BLaER1 treated with 17β-estradiol and CSF1 and Interleukin-3, amounts not matched to agents 10 nM and 100 nM (cell line): Measurements from ENCODE around the gene HVCN1.

ENCODE experiments used
- H3K27ac ChIP-seq, 11 experiments: shearing (Covaris generic); formaldehyde crosslinking; 2 replicates each; pipeline ENCODE4 v1.8.1; 2022
- H3K27me3 ChIP-seq, 11 experiments: shearing (Covaris generic); formaldehyde crosslinking; 2 replicates each; pipeline ENCODE4 v1.8.1; 2022
- H3K36me3 ChIP-seq, 11 experiments: shearing (Covaris generic); formaldehyde crosslinking; 2 replicates each; pipeline ENCODE4 v1.8.1; 2022
- H3K4me1 ChIP-seq, 10 experiments: shearing (Covaris generic); formaldehyde crosslinking; 2 replicates each; pipeline ENCODE4 v1.8.1; 2022
- H3K4me2 ChIP-seq, 11 experiments: shearing (Covaris generic); formaldehyde crosslinking; 2 replicates each; pipeline ENCODE4 v1.8.1; 2022
- H3K4me3 ChIP-seq, 10 experiments: shearing (Covaris generic); formaldehyde crosslinking; 2 replicates each; pipeline ENCODE4 v1.8.1; 2022
- H3K9ac ChIP-seq, 11 experiments: shearing (Covaris generic); formaldehyde crosslinking; 2 replicates each; pipeline ENCODE4 v1.8.1; 2022
- H3K9me3 ChIP-seq, 11 experiments: shearing (Covaris generic); formaldehyde crosslinking; replicated peaks in 1 of 11; 2 replicates each; pipeline ENCODE4 v1.8.1; 2022
- H4K20me1 ChIP-seq, 11 experiments: shearing (Covaris generic); formaldehyde crosslinking; 2 replicates each; pipeline ENCODE4 v1.8.1; 2022
- Cebpa-rat ChIP-seq, 11 experiments: shearing (Covaris generic); IDR thresholded peaks; 2 replicates each; pipeline ENCODE4 v1.8.1; 2022

HVCN1 gene

GRCh38 chr12:110635055-110635454 is 53.9 kb downstream of the HVCN1 start:
- peak overlapping the region; percentile 48 to 83 (median 77) for H3K4me2 ChIP-seq

GRCh38 chr12:110627500-110628195 is 61.3 kb downstream of the HVCN1 start:
- Histone ChIP-seq H3K9me3 (no peaks in the 10 kb centered on the region), H3K9ac (peak overlapping the region in 9 of 11 experiments; percentile 9 to 56 (median 35); a peak in 11 of 22 replicates), H3K4me3 (no peak overlapping the region), H3K27me3 (no peaks in the 10 kb centered on the region), H3K4me1 (peaks cover 10 to 27% (median 20%) of the 10 kb centered on the region in 10 experiments), H3K27ac (peak overlapping the region in 10 of 11 experiments; percentile 2 to 52 (median 29); a peak in 14 of 22 replicates), H3K36me3 (0 out of 22 replicates have a peak, but pooled peaks cover 0 to 5% (median 0%) of the 10 kb centered on the region in 11 experiments), H4K20me1 (no peaks in the 10 kb centered on the region), H3K4me2 (peak overlapping the region; percentile 19 to 61 (median 44); a peak in 20 of 22 replicates)
- TF ChIP-seq Cebpa-rat (IDR thresholded peaks at IDR 0.05): no peak

More at GRCh38 chr12:110635055-110635454, 53.9 kb downstream of the HVCN1 start:
- Histone ChIP-seq H3K4me1 (peaks cover 51 to 64% (median 57%) of the 10 kb centered on the region in 10 experiments), H3K36me3 (no peaks in the 10 kb centered on the region), H3K4me3 (no peak overlapping the region), H3K27ac (peak overlapping the region in 1 of 11 experiments; percentile 32; a peak in 1 of 22 replicates), H3K9ac (no peak overlapping the region), H3K27me3 (no peaks in the 10 kb centered on the region), H4K20me1 (no peaks in the 10 kb centered on the region), H3K9me3 (no peaks in the 10 kb centered on the region)
- no peak for TF ChIP-seq Cebpa-rat (IDR thresholded peaks at IDR 0.05)

- Histone ChIP-seq H3K9ac (no peak overlapping the region), H3K4me1 (peaks cover 10 to 31% (median 22%) of the 10 kb centered on the region in 10 experiments), H3K36me3 (no peaks in the 10 kb centered on the region; a peak in 1 of 22 replicates), H3K27ac (no peak overlapping the region), H4K20me1 (no peaks in the 10 kb centered on the region), H3K4me3 (no peak overlapping the region), H3K27me3 (no peaks in the 10 kb centered on the region), H3K4me2 (no peak overlapping the region), H3K9me3 (no peaks in the 10 kb centered on the region)
- TF ChIP-seq Cebpa-rat (IDR thresholded peaks at IDR 0.05): no peak
Measured at GRCh38 chr12:110622582-110622981, 66.3 kb downstream of the HVCN1 start.

- peak overlapping the region in 8 of 11 experiments; percentile 0 to 53 (median 30); a peak in 9 of 22 replicates for H3K4me2 ChIP-seq
- no peak for TF ChIP-seq Cebpa-rat (IDR thresholded peaks at IDR 0.05)
- H3K27ac ChIP-seq: no peak overlapping the region
- H3K27me3 ChIP-seq: no peaks in the 10 kb centered on the region
- H3K4me3 ChIP-seq: no peak overlapping the region
- H3K9me3 ChIP-seq: no peaks in the 10 kb centered on the region
- H4K20me1 ChIP-seq: no peaks in the 10 kb centered on the region
- H3K9ac ChIP-seq: peak overlapping the region in 4 of 11 experiments; percentile 1 to 34 (median 4); a peak in 2 of 22 replicates
- no peaks in the 10 kb centered on the region; a peak in 1 of 22 replicates for H3K36me3 ChIP-seq
- H3K4me1 ChIP-seq: peaks cover 15 to 32% (median 23%) of the 10 kb centered on the region in 10 experiments
Measured at GRCh38 chr12:110619534-110619953, 69.4 kb downstream of the HVCN1 start.

GRCh38 chr12:110616471-110617115 is 72.3 kb downstream of the HVCN1 start:
- H3K27ac ChIP-seq: no peak overlapping the region
- no peaks in the 10 kb centered on the region for H3K36me3 ChIP-seq
- no peaks in the 10 kb centered on the region for H3K27me3 ChIP-seq
- H3K9me3 ChIP-seq: no peaks in the 10 kb centered on the region
- no peak overlapping the region for H3K9ac ChIP-seq
- peaks cover 25 to 45% (median 37%) of the 10 kb centered on the region in 10 experiments for H3K4me1 ChIP-seq
- no peak overlapping the region for H3K4me2 ChIP-seq
- H3K4me3 ChIP-seq: no peak overlapping the region
- TF ChIP-seq Cebpa-rat (IDR thresholded peaks at IDR 0.05): no peak
- H4K20me1 ChIP-seq: no peaks in the 10 kb centered on the region

GRCh38 chr12:110615171-110615570 is 73.7 kb downstream of the HVCN1 start:
- H3K9ac ChIP-seq: peak overlapping the region in 5 of 11 experiments; percentile 21 to 85 (median 35); a peak in 5 of 22 replicates
- peaks cover 25 to 46% (median 36%) of the 10 kb centered on the region in 10 experiments for H3K4me1 ChIP-seq
- no peak overlapping the region for H3K4me3 ChIP-seq
- H4K20me1 ChIP-seq: no peaks in the 10 kb centered on the region
- no peak for TF ChIP-seq Cebpa-rat (IDR thresholded peaks at IDR 0.05)
- no peaks in the 10 kb centered on the region for H3K27me3 ChIP-seq
- no peaks in the 10 kb centered on the region for H3K36me3 ChIP-seq
- no peak overlapping the region for H3K27ac ChIP-seq
- H3K4me2 ChIP-seq: peak overlapping the region; percentile 86 to 98 (median 94); a peak in 21 of 22 replicates
- no peaks in the 10 kb centered on the region for H3K9me3 ChIP-seq

- Histone ChIP-seq H3K9me3 (no peaks in the 10 kb centered on the region), H3K27me3 (no peaks in the 10 kb centered on the region), H3K27ac (peak within 1 kb of the TSS; percentile 68 to 87 (median 72)), H3K4me3 (peak within 1 kb of the TSS; percentile 61 to 84 (median 66)), H4K20me1 (no peaks in the 10 kb centered on the region), H3K4me1 (peaks cover 23 to 42% (median 29%) of the 10 kb centered on the region in 10 experiments), H3K9ac (peak within 1 kb of the TSS; percentile 70 to 85 (median 81)), H3K36me3 (no peaks in the 10 kb centered on the region), H3K4me2 (peak within 1 kb of the TSS; percentile 86 to 98 (median 94))
- TF ChIP-seq Cebpa-rat (IDR thresholded peaks at IDR 0.05): no peak
Measured at GRCh38 chr12:110613771-110614684, 74.9 kb downstream of the HVCN1 start, which contains the start of gene TCTN1. Gene TCTN1 (plus strand): TSS chr12:110614129. CDS start chr12:110614183, 54 bp downstream.

GRCh38 chr12:110613071-110613770 is 75.7 kb downstream of the HVCN1 start:
- no peaks in the 10 kb centered on the region for H3K9me3 ChIP-seq
- H3K4me1 ChIP-seq: peaks cover 22 to 48% (median 32%) of the 10 kb centered on the region in 10 experiments
- H3K4me2 ChIP-seq: peak overlapping the region; percentile 86 to 98 (median 94)
- peak overlapping the region; percentile 61 to 84 (median 66) for H3K4me3 ChIP-seq
- peak overlapping the region; percentile 68 to 87 (median 72) for H3K27ac ChIP-seq
- no peaks in the 10 kb centered on the region for H3K27me3 ChIP-seq
- no peaks in the 10 kb centered on the region for H4K20me1 ChIP-seq
- no peak for TF ChIP-seq Cebpa-rat (IDR thresholded peaks at IDR 0.05)
- H3K9ac ChIP-seq: peak overlapping the region; percentile 70 to 85 (median 81)
- H3K36me3 ChIP-seq: no peaks in the 10 kb centered on the region
